Ovary (tissue), 3 donors: ENCODE measurements around the gene SPACA7.

Experiments
- POLR2A ChIP-seq: fragments of 450-650 bp; IDR thresholded peaks from one replicate; pipeline ENCODE4 v1.6.1; 2017; ENCODE audit warnings: antibody characterized with exemption, mild to moderate bottlenecking, moderate library complexity
- TF ChIP-seq, protein P1 (sequence below), 3 donors: fragments of 450-650 bp in 2 of 3; fragments of 200-600 bp in 1 of 3; IDR thresholded peaks; one replicate each; pipeline versions ENCODE4 v1.5.1 to v1.8.0; 2016 to 2022; ENCODE audit warnings: antibody characterized with exemption in 3 of 3, mild to moderate bottlenecking in 1 of 3
- donor health status: DM: no; HTN: no; CAD: no.

DNA sequence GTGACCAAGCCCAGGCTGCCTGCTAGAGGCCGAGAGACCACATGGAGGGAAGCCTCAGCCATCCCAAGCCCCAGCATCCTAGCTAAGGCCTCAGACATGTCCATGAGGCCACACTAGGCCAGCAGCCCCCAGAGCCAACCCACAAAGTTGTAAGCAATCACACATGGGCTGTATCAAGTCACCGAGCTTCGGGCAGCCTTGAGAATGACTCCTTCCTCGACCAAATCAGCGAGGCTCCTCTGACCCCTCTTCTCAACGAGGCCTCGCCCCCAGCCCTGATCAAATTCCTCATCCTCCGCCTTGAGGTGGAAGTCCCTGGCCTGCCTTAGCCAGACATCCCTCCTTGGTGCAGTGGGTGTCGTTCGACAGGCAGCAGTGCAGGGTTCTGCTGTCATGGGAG is 1.9 kb upstream of the SPACA7 start:
- TF ChIP-seq, protein P1, sequence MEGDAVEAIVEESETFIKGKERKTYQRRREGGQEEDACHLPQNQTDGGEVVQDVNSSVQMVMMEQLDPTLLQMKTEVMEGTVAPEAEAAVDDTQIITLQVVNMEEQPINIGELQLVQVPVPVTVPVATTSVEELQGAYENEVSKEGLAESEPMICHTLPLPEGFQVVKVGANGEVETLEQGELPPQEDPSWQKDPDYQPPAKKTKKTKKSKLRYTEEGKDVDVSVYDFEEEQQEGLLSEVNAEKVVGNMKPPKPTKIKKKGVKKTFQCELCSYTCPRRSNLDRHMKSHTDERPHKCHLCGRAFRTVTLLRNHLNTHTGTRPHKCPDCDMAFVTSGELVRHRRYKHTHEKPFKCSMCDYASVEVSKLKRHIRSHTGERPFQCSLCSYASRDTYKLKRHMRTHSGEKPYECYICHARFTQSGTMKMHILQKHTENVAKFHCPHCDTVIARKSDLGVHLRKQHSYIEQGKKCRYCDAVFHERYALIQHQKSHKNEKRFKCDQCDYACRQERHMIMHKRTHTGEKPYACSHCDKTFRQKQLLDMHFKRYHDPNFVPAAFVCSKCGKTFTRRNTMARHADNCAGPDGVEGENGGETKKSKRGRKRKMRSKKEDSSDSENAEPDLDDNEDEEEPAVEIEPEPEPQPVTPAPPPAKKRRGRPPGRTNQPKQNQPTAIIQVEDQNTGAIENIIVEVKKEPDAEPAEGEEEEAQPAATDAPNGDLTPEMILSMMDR (IDR thresholded peaks at IDR 0.05) = no peak
- no peak for TF ChIP-seq POLR2A
